Measurements from ENCODE around the gene MAP7.

DNA sequence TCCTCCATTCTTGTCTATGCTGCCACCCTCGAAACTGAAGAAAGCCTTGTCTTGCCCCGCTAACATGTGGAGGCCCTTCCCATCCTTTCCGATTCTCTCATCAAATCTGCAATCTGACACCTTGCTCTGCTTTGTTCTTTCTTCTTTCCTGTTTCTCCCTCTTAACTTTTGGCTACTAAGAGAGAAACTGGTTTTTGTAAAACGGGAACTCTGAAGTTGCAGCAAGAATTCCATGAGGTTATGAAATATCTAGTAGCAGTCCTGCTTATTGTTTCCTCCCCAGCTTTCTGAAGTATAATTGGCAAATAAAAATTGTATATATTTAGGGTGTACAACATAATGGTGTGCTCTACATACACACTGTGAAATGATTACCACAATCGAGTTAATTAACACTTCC lies 80.2 kb downstream of the MAP7 start:
- TF ChIP-seq, protein P1, sequence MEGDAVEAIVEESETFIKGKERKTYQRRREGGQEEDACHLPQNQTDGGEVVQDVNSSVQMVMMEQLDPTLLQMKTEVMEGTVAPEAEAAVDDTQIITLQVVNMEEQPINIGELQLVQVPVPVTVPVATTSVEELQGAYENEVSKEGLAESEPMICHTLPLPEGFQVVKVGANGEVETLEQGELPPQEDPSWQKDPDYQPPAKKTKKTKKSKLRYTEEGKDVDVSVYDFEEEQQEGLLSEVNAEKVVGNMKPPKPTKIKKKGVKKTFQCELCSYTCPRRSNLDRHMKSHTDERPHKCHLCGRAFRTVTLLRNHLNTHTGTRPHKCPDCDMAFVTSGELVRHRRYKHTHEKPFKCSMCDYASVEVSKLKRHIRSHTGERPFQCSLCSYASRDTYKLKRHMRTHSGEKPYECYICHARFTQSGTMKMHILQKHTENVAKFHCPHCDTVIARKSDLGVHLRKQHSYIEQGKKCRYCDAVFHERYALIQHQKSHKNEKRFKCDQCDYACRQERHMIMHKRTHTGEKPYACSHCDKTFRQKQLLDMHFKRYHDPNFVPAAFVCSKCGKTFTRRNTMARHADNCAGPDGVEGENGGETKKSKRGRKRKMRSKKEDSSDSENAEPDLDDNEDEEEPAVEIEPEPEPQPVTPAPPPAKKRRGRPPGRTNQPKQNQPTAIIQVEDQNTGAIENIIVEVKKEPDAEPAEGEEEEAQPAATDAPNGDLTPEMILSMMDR (IDR thresholded peaks at IDR 0.05), result no peak
- TF ChIP-seq POLR2AphosphoS5 (IDR thresholded peaks at IDR 0.05), result no peak
